ENCODE results near the gene U2SURP.

U2SURP gene

GRCh38 chr3:143103652-143104051 lies 102.3 kb downstream of the U2SURP start:
- H3K27me3 ChIP-seq (ENCODE audit: control insufficient read depth, insufficient read depth, low read length), result no peaks in the 10 kb centered on the region
- H3K4me1 ChIP-seq (ENCODE audit: control insufficient read depth, insufficient read depth, low read length), result no peaks in the 10 kb centered on the region
- H3K4me3 ChIP-seq (ENCODE audit: low read length), result no peak overlapping the region
- H3K9ac ChIP-seq (ENCODE audit: low read length), result no peak overlapping the region
- no peaks in the 10 kb centered on the region for H3K36me3 ChIP-seq (ENCODE audit: control insufficient read depth, insufficient read depth, low read length)
- H3K27ac ChIP-seq (ENCODE audit: low read depth, low read length), result no peak overlapping the region

GRCh38 chr3:143105170-143105569 lies 103.8 kb downstream of the U2SURP start:
- H3K27me3 ChIP-seq (ENCODE audit: control insufficient read depth, insufficient read depth, low read length), result no peaks in the 10 kb centered on the region
- no peaks in the 10 kb centered on the region for H3K4me1 ChIP-seq (ENCODE audit: control insufficient read depth, insufficient read depth, low read length)
- no peak overlapping the region for H3K9ac ChIP-seq (ENCODE audit: low read length)
- H3K27ac ChIP-seq (ENCODE audit: low read depth, low read length), result no peak overlapping the region
- no peaks in the 10 kb centered on the region for H3K36me3 ChIP-seq (ENCODE audit: control insufficient read depth, insufficient read depth, low read length)
- no peak overlapping the region for H3K4me3 ChIP-seq (ENCODE audit: low read length)

- H3K36me3 ChIP-seq (ENCODE audit: control insufficient read depth, insufficient read depth, low read length), result no peaks in the 10 kb centered on the region
- no peak overlapping the region for H3K9ac ChIP-seq (ENCODE audit: low read length)
- no peaks in the 10 kb centered on the region for H3K4me1 ChIP-seq (ENCODE audit: control insufficient read depth, insufficient read depth, low read length)
- H3K27ac ChIP-seq (ENCODE audit: low read depth, low read length), result no peak overlapping the region
- no peaks in the 10 kb centered on the region for H3K27me3 ChIP-seq (ENCODE audit: control insufficient read depth, insufficient read depth, low read length)
- H3K4me3 ChIP-seq (ENCODE audit: low read length), result no peak overlapping the region
Measured at GRCh38 chr3:143109861-143110260, 108.5 kb downstream of the U2SURP start.

All from rectal smooth muscle tissue (tissue), 1 donor.